MM.1S (cell line): Measurements from ENCODE around the gene MCRIP1.

Experiments used
- DNase-seq: peaks from one replicate; pipeline ENCODE4 v3.0.0-alpha.2; 2015
- H2AFZ ChIP-seq: fragments of 300-600 bp; sonication (generic); 2 replicates; pipeline ENCODE4 v1.6.0; 2016; ENCODE audit warnings: antibody characterized with exemption, low read length
- H3F3A ChIP-seq: fragments of 300-600 bp; sonication (generic); 2 replicates; pipeline ENCODE4 v1.6.1; 2016; ENCODE audit warnings: mild to moderate bottlenecking, antibody characterized with exemption, low read length, moderate library complexity, mixed read lengths; ENCODE audit not compliant: insufficient read depth
- H3K27ac ChIP-seq: fragments of 300-600 bp; sonication (generic); 2 replicates; pipeline ENCODE4 v1.5.1; 2016; ENCODE audit warnings: mild to moderate bottlenecking, low read length
- H3K27me3 ChIP-seq: fragments of 300-600 bp; sonication (generic); replicated peaks from 2 replicates; pipeline ENCODE4 v1.6.0; 2016; ENCODE audit warnings: low read length; ENCODE audit not compliant: insufficient read depth
- H3K36me3 ChIP-seq: fragments of 300-600 bp; sonication (generic); replicated peaks from 2 replicates; pipeline ENCODE4 v1.6.1; 2016; ENCODE audit warnings: mild to moderate bottlenecking, low read length, mixed read lengths; ENCODE audit not compliant: insufficient read depth
- H3K4me1 ChIP-seq: fragments of 300-600 bp; sonication (generic); 2 replicates; pipeline ENCODE4 v1.6.1; 2016; ENCODE audit warnings: low read length, mixed read lengths
- H3K4me2 ChIP-seq: fragments of 300-600 bp; sonication (generic); 2 replicates; pipeline ENCODE4 v1.6.0; 2016; ENCODE audit warnings: low read depth, low read length
- H3K4me3 ChIP-seq: fragments of 300-600 bp; sonication (generic); 2 replicates; pipeline ENCODE4 v1.5.1; 2016; ENCODE audit warnings: low read length, mixed read lengths
- H3K79me2 ChIP-seq: fragments of 300-600 bp; sonication (generic); 2 replicates; pipeline ENCODE4 v1.6.1; 2016; ENCODE audit warnings: mixed run types, low read length, mixed read lengths
- H3K9ac ChIP-seq: fragments of 300-600 bp; sonication (generic); 2 replicates; pipeline ENCODE4 v1.6.1; 2016; ENCODE audit warnings: low read length, mixed read lengths
- H3K9me2 ChIP-seq: fragments of 300-600 bp; sonication (generic); replicated peaks from 2 replicates; pipeline ENCODE4 v1.6.1; 2016; ENCODE audit warnings: mild to moderate bottlenecking, low read length, mixed read lengths; ENCODE audit not compliant: insufficient read depth
- H3K9me3 ChIP-seq: fragments of 300-600 bp; sonication (generic); replicated peaks from 2 replicates; pipeline ENCODE4 v1.6.1; 2016; ENCODE audit warnings: mild to moderate bottlenecking, low read length, mixed read lengths; ENCODE audit not compliant: insufficient read depth
- H4K20me1 ChIP-seq: fragments of 300-600 bp; sonication (generic); 2 replicates; pipeline ENCODE4 v1.6.1; 2016; ENCODE audit warnings: mild to moderate bottlenecking, low read length, moderate library complexity, mixed read lengths; ENCODE audit not compliant: insufficient read depth
- EZH2 ChIP-seq: fragments of 300-600 bp; sonication (generic); optimal IDR thresholded peaks from 2 replicates; pipeline ENCODE3; 2017; ENCODE audit warnings: low read depth, mild to moderate bottlenecking, antibody characterized with exemption, low read length, mixed read lengths
- EZH2phosphoT487 ChIP-seq: fragments of 300-600 bp; sonication (generic); IDR thresholded peaks from 2 replicates; pipeline ENCODE4 v1.6.1; 2018; ENCODE audit warnings: antibody characterized with exemption, low read length
- TF ChIP-seq, protein P1 (sequence below): fragments of 300-600 bp; sonication (generic); IDR thresholded peaks from 2 replicates; pipeline ENCODE4 v1.5.1; 2016; ENCODE audit warnings: antibody characterized with exemption, low read length, mixed read lengths

Gene MCRIP1

DNA sequence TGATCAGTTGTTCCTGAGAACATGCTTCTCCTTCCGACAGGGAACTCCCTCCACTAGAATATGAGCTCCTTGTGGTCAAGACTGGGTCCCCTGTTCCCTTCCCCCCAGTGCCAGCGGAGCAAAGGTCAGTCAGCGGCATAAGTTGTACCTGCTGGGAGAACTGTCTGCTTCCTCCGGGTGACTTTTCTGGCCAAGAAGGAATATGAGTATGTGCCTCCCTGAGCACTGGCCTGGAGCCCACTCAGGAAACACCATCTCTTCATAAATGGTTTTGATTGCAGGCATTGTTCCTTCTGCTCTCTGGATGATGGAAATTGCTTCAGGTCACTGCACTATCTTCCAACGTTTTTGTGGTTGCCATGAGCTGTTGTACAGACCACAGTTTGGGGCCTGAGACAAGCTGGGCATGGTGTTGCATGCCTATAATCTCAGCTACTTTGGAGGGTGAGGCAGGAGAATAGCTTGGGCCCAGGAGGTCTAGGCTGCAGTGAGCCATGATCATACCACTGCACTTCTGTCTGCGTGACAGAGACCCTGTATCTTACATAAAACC, 30.1 kb upstream of the MCRIP1 start:
- H3F3A ChIP-seq: peaks cover 52% of the 10 kb centered on the region
- no peak overlapping the region for H3K4me3 ChIP-seq
- H3K9me3 ChIP-seq: no peaks in the 10 kb centered on the region
- H3K79me2 ChIP-seq: peaks cover 75% of the 10 kb centered on the region
- no peaks in the 10 kb centered on the region for H3K27me3 ChIP-seq
- H3K9ac ChIP-seq: no peak overlapping the region
- H3K36me3 ChIP-seq: peaks cover 6% of the 10 kb centered on the region; the same call in 1 of the 2 replicates
- no peak for DNase-seq
- TF ChIP-seq, protein P1, sequence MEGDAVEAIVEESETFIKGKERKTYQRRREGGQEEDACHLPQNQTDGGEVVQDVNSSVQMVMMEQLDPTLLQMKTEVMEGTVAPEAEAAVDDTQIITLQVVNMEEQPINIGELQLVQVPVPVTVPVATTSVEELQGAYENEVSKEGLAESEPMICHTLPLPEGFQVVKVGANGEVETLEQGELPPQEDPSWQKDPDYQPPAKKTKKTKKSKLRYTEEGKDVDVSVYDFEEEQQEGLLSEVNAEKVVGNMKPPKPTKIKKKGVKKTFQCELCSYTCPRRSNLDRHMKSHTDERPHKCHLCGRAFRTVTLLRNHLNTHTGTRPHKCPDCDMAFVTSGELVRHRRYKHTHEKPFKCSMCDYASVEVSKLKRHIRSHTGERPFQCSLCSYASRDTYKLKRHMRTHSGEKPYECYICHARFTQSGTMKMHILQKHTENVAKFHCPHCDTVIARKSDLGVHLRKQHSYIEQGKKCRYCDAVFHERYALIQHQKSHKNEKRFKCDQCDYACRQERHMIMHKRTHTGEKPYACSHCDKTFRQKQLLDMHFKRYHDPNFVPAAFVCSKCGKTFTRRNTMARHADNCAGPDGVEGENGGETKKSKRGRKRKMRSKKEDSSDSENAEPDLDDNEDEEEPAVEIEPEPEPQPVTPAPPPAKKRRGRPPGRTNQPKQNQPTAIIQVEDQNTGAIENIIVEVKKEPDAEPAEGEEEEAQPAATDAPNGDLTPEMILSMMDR: no peak
- no peak for TF ChIP-seq EZH2
- TF ChIP-seq EZH2phosphoT487: no peak
- no peak overlapping the region for H3K4me2 ChIP-seq
- no peak overlapping the region for H2AFZ ChIP-seq
- H3K27ac ChIP-seq: no peak overlapping the region
- H3K4me1 ChIP-seq: peaks cover 13% of the 10 kb centered on the region
- H3K9me2 ChIP-seq: no peaks in the 10 kb centered on the region
- H4K20me1 ChIP-seq: peaks cover 3% of the 10 kb centered on the region; the same call in 1 of the 2 replicates

DNA sequence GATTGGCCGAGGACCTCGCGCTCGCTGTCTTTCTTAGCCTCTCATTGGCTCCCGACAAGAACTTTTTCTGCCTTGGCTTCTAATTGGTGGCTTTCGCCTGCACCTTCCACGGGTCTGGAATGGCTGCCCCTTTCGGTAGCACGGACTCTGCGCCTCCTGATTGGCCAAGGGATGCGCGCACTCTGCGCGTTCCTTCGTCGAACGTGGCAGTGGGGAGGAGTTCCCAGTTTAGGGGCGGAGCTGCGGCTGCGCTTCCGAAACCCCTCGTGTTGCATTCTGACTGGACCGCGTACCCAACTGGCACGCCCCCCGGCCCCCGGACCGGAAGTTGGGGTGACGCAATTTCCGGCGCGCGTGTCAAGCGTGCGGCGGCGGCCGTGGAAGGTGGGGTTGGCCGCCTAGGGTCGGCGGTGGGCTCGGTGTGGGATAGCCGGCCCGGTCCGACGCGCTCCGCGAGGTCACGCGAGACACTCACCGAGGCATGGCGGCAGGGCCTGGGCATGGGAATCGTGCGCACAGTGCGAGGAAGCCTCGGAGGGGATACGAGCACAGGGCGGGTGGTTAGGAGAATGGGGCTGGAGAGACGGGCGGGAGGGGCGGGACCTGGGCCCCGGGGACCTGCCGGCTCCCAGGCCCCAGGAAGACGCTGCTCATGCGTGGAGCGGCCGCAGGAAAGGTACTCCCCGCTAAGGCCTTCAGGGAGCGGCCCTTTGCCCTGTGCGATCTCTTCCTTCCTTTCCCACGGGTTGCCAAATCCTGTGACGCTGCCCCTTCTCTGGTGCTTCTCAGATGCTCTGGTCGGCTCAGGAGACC, 27.9 kb upstream of the MCRIP1 start:
- Histone ChIP-seq H3K4me2 (peak overlapping the region; percentile 78), H3F3A (peaks cover 29% of the 10 kb centered on the region), H3K9ac (peak overlapping the region; percentile 98), H3K36me3 (0 out of 2 replicates have a peak, but pooled peaks cover 6% of the 10 kb centered on the region), H3K9me2 (no peaks in the 10 kb centered on the region), H4K20me1 (peaks cover 3% of the 10 kb centered on the region; the same call in 1 of the 2 replicates), H3K27me3 (no peaks in the 10 kb centered on the region), H3K4me3 (peak overlapping the region; percentile 98), H3K9me3 (no peaks in the 10 kb centered on the region), H2AFZ (peak overlapping the region; percentile 49), H3K4me1 (peaks cover 14% of the 10 kb centered on the region), H3K79me2 (peaks cover 86% of the 10 kb centered on the region), H3K27ac (peak overlapping the region; percentile 97)
- peak; percentile 100 for DNase-seq
- no peak for TF ChIP-seq EZH2phosphoT487
- TF ChIP-seq, protein P1: no peak
- no peak for TF ChIP-seq EZH2

DNA sequence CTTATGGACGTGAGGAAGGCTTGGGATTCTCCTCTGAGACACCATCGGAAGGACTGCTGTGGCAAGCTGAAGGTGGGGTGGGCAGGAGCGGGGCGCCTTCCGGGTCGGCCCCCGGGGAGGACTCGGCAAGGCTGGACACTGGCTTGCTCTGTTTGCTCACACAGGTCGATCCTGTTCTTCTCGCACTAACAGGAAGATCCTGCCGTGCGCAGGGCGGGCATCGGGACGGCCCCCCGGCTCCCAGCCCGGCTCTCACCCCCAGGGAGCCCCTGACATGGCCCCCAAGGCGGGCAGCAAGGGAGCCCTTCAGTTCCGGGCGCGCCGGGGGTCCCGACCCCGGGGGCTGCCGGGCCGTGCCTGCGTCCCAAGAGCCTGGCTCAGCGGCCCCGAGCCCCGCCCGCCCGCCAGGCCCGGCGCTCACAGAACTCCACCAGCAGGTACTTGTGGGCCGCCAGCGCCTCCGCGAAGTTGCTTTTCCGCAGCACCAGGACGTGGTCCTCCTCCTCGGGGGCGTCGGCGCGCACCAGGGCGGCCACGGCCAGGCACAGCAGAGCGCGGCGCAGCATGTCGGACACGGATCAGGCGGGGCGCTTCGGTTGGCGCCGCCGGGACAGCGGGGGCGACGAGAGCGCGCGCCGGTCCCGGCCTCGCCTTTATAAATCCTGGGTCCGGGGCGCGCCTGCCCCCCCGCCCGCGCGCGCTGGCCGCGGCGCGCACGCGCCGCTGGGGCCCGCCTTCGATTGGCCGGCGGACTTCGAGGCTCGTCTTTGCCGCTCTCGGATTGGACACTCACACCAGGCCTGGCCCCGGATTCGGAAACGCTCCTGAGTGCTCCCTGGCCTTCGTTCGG, 27.0 kb upstream of the MCRIP1 start, which contains the start of gene P4HB:
TSS of gene P4HB (minus strand) at position 630 of the 850 bp plus-strand sequence. CDS start at position 566, 64 bp downstream.
- H3K4me2 ChIP-seq: peak within 1 kb of the TSS; percentile 78
- no peaks in the 10 kb centered on the region for H3K9me3 ChIP-seq
- H3K27ac ChIP-seq: peak within 1 kb of the TSS; percentile 97
- TF ChIP-seq EZH2phosphoT487: no peak
- TF ChIP-seq EZH2: no peak
- TF ChIP-seq, protein P1: no peak
- no peaks in the 10 kb centered on the region for H3K9me2 ChIP-seq
- peaks cover 9% of the 10 kb centered on the region for H3K36me3 ChIP-seq
- H3K4me1 ChIP-seq: peaks cover 14% of the 10 kb centered on the region
- H4K20me1 ChIP-seq: peaks cover 3% of the 10 kb centered on the region; the same call in 1 of the 2 replicates
- peak within 1 kb of the TSS; percentile 98 for H3K4me3 ChIP-seq
- H3F3A ChIP-seq: peaks cover 22% of the 10 kb centered on the region; the same call in 1 of the 2 replicates
- peaks cover 87% of the 10 kb centered on the region for H3K79me2 ChIP-seq
- peak within 1 kb of the TSS; percentile 99 for H3K9ac ChIP-seq
- peak within 1 kb of the TSS; percentile 75 for H2AFZ ChIP-seq
- DNase-seq: no peak
- no peaks in the 10 kb centered on the region for H3K27me3 ChIP-seq
